Activated CD8-positive, alpha-beta memory T cell treated with anti-CD3 and anti-CD28 coated beads, Interleukin-2, amount 50 U/mL, for 24 hours (primary cell): ENCODE results near the gene TMEM140.
A peak's percentile ranks its signal among the peaks of the same experiment; 100 is the strongest.
"Not testable (repeated sequence)": the region's sequence is repeated elsewhere in the genome, so short reads cannot be mapped to it uniquely, and the experiment has no call there.

Experiments used
- DNase-seq: peaks from one replicate; pipeline ENCODE4 v3.0.0-alpha.2; 2020; ENCODE audit errors: extremely low read depth

Gene TMEM140

DNA sequence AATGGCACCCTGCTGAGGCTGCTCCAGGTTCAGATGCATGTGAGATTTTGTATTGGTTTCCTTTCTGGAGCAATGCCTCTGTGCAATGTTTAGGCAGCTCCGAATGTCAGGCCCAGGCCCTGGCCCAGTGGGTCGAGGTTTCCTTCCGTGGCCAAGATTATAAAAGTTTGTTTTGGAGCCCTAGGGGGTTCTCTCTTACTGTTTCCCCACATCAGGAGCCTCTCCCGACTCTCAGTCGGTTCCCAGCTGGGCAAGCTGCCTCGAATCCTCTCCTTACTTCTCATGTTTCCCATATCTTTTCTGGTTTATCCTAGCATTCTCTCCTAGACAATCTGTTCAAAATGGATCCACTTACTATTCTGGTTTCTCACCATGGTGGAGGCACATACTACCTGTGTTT, 11.0 kb downstream of the TMEM140 start:
- no peak for DNase-seq

DNA sequence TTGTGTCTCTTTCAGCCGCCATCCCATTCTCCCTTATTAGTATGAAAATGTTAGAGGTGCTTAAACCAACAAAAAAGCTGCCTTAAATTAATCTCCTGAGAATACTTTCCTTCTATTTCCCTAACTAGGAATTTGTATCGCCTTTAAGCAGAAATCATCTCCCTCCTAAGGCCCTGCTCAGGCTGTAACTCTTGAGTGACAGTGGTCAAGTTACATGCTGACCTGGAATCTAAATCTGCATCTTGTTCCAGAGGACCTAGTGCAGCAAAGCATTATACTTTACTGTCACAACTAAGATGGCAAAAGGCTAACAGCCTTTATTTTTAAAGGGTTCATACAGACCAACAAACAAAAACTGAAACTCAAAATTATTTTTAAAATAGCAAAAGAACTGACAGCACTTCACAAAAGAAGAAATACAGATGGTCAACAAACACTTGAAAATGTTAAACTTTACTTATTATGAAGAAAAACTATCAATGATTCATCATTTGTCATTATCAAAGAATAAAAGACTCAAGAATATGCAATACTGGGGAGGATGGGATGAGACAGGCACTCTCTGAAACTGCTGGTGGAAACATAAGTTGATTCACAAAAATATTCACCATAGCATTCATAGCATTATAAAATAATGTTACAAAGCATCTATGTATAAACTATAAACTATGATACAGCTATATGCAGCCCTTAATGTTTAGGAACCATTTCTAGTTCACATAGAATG, 11.7 kb downstream of the TMEM140 start:
- no peak for DNase-seq

DNA sequence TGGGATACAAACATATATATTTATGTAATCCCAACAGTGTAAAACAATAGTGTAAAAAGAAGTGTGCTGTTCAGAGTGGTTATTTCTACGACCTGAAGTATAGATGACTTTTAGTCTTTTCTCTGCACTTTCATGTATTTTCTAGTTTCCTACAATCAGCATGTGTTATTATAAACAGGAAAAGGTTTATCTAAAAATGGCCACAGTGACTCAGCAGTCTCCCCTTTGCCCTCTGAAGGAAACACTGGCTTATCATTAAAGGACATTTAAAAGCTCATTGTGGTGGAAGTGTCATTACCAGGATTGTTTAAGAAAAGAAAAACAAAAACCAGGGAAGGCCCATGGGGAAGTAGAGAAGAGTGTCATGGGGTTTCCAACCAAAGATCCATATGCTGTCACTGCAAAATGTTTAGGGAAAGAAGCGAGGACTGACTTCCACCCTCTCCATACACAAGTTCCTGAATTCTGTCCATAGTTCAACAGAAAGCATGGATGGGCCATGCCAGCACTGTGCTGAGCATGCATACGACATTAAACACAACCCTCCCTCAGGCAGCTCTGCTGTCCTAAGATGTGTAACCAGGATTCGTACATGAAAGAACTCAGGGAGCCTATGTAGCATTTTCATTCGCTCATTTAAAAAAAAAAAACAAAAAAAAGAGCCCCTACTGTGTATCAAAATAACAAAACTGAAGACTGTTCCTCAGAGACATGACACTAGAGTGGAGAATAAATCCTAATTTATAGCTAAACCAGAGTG, 12.4 kb downstream of the TMEM140 start:
- no peak for DNase-seq

DNA sequence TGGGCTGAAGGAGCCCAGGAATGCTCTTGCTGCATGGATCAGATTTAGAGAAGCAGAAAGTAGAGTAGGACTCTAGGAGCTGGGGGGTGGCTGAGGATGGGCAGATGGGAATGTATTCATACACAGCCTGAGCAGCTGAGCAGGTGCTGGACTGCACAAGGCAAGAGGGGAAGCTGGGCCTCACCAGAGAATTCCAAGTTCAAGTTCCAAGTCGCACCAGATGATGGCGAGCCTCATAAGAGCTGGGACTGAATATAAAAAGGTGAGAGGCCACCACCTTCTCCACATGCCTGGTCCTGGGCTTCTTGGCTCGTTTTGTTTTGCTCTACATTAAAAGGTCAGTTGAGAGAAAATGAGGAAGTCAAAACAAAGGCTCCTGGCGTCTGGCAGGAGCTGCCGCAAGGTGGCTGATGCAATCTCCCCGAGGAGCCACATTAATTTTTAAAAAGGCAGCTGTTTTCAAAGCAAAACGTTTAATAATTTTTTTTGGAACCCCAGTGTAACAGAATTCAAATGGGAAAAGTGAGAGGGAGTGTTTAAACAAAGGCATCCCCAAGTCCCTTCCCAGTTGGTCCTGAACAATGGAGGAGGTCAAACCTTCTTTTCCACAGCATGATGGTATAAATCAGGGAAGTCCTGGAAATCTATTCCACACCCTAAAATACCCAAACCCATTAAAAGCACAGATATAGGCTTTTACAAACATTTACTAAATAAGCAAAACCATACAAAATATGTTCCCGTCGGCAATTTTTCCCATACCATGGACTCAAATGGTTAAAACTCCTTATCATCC, 13.2 kb downstream of the TMEM140 start:
- DNase-seq: no peak

DNA sequence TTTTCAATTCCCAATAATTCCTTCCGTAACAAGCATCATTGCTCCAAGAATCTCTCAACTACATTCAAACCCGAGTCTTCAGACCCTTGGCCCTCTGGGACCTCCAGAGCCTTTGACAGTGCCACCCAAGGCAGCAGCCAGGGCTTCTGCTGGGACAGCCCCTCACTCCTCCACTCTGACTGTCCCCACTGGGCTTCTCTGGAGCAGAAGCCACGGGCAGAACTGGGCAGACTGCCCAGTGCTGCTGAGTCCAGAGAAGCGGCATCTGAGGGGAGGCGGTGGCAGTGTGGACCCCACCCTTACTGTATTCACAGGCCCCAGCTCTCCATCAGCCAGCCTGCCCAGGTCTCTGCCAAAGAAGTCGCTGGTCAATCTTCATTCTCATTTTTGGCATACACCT, 13.8 kb downstream of the TMEM140 start:
- DNase-seq: no peak

DNA sequence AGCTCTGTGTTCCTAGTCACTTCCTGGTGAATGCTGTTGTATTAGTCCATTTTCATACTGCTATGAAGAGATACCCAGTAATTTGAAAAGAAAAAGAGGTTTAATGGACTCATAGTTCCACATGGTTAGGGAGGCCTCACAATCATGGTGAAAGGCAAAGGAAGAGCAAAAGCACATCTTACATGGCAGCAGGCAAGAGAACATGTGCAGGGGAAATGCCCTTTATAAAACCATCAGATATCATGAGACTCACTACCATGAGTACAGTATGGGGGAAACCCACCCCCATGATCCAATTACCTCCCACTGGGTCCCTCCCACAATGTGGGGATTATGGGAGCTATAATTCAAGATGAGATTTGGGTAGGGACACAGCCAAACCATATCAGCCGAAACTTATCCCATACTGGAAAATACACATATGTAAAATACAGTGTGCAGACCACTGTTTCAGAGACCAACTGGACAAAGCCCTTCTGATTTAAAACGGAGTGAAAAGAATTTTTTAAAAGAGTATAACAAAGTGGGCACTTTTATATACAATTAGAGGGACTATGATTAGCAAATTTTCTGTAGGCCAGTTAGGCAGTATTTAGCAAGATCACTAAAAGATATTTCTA, 14.6 kb downstream of the TMEM140 start:
- no peak for DNase-seq

DNA sequence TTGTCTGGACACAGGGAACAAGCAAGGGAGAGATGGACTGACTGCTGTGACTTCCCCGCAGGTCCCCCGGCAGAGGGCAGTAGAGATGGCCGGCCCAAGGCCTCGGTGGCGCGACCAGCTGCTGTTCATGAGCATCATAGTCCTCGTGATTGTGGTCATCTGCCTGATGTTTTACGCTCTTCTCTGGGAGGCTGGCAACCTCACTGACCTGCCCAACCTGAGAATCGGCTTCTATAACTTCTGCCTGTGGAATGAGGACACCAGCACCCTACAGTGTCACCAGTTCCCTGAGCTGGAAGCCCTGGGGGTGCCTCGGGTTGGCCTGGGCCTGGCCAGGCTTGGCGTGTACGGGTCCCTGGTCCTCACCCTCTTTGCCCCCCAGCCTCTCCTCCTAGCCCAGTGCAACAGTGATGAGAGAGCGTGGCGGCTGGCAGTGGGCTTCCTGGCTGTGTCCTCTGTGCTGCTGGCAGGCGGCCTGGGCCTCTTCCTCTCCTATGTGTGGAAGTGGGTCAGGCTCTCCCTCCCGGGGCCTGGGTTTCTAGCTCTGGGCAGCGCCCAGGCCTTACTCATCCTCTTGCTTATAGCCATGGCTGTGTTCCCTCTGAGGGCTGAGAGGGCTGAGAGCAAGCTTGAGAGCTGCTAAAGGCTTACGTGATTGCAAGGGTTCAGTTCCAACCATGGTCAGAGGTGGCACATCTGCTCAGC, 16.6 kb downstream of the TMEM140 start:
- DNase-seq: no peak

DNA sequence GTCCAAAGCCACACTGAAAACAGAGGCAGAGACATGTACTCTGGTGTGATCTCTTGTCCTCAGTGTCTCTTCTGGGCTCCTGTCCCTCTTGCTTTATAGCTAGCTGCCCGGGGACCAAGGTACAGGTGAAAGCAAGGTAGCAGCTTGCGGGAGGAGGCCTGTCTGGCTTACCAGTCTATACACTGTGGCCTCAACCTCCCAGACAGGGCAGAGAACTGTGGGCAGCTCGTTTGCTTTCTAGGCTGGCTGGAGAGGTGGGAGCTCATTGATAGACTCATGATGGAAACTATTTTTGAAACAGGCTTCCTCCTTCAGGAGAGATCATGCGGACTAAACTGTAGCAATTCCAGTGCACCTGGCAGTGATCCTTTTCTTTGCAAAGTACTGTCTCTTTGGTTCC, 18.0 kb downstream of the TMEM140 start:
- no peak for DNase-seq

DNA sequence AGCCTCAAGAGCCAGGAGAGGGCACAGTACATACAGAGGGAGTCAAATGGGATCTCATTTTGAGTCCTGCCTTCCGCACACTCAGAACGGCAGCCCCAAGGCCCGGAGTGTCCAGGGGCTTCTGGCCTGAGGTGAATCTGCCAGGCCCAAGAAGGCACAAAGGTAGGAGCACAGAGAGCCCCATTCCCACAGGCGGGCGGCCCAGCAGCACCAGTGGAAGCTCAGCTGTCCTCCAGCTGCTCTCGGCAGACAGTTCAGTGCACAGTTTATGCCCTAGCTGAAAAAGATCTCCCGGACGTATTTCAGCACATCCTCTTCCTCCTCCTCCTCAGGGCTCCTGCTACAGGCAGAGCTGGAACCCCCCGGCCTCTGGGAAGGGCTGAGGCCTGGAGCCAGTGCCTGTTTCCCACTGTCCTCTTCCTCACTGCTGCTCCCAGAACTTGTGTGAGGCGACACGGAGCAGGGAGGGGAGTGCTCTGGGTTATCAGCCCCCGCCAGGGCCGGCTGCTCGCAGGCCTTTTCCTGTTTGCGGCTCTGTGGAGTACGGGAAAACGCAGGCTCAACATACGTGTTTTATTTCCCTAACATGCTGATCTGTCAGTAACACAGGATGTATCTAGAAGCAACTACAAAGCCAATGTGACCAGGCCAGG, 18.6 kb downstream of the TMEM140 start:
- no peak for DNase-seq

DNA sequence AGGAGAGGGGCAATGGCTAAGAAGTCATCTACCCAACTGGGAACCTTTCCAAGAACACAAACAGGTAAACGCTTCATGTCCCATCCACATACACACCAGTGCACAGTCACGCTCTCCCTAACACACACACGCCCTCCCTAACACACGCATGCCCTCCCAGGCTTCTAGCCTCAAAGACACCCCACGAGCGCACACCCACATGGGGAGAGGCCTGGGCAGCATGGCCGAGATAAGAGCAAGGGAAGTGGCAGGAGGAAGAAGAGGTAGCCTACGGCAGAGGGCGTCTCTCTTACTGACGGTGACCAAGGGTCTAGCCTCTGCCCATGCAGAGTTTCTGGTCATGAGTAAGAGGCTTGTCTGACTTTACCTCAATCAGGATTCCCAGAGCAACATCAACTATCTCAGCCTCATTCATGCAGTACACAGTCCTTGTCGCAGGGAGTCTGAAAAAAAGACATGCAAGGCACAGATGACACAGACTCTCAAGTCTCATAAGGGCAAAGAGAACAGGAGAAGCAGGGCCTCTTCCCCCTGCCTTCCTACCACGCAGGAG, 19.6 kb downstream of the TMEM140 start:
- no peak for DNase-seq

DNA sequence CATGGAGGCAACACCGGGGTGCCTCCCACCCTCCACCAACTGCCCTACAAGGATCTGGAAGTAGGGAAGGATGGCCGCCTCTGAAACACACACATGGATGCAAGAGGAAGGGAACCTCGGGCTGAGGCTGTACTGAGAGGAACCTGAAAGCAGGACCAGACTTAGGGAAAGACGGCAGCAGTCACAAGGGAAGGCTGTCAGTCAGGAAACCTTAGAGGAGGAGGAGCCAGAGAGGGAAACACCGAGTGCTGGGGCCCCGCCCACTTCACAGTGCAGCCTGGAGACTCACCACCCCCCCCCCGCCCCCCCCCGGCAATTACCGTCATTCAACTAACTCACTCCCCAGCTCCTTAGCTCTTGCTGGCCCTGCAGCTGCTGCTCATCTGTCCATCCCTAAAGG, 20.1 kb downstream of the TMEM140 start:
- DNase-seq: no peak

DNA sequence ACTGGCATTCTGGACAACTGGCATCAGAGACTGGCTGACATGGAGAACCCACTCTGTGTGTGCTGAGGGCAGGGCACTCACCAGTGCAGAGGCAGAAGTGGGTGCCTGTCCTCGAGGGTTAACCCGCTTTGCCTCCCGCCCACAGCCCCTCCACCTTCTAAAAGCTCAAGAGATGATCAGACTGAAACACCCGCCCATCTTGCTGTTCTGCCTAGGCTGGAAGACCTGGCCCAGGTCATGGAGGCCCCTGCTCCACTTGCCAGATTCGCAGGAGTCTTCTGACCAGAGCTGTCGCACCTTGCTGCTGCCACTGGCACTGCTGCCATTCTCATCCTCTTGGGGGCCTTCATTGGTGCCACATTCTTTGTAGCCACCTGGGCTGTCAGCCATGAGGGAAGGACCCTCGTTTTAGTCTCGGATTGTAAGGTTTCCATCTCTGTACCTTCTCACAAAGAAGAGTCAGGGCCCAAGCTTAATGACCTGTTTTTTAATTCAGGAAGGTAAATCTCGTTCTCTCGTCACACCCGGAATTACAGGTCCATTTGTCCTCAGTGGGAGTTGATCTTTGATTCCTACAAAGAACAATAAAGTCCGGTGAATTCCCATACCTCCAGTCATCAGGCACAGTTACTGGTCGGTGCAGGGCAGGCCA, 20.7 kb downstream of the TMEM140 start:
- no peak for DNase-seq

DNA sequence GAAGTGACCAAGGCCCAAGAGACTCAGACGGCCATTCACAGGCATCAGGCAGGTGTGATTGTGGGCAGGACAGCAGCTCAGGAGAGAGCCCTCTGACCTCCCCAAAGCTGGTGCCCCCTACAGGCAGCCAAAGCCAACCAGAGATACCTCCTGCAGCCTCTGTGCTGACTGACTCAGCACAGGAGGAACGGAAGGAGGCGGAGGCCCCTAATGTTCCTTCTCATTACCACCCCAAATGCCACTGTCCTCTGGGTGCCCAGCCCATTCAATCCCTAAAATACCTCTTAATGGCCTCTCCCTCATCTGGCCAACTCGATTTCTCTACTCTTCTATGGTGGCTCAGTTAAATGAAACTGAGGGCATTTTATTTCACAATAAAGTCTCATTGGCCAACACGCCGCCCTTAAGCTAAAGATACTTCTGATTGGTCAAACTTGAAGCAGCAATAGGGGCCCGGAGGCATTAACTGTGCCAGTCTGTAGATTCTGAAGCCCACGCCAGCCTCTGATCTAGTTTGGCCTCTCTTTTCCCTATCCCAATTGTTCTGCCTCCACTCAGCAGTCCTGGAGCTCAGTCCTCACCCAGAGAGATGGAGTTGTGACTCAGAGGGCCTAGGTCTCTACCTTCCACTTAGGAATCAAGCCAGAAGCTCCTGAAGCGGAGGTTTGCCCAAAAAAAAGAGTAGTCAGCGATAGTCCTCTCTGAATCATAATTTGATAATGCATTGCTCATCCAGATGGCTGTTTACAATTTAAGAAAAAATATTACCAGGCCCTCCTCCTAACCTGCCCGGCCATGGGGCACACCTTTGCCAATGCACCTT, 21.5 kb downstream of the TMEM140 start:
- no peak for DNase-seq

DNA sequence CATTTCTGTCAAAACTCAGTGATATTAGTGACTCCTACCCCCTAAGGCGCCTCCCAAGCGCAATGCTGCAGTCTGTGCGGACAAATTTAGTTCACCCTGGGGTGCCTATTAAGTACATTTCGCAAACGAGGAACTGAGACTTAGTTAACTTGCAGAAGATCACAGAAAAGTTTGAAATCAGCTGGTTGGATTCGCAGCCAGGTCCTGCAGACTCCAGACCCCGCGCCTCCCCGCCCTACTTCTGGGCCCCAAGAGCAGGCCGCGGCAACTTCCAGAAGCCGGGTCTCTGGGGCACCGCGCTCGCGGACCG, 22.0 kb downstream of the TMEM140 start:
- no peak for DNase-seq

DNA sequence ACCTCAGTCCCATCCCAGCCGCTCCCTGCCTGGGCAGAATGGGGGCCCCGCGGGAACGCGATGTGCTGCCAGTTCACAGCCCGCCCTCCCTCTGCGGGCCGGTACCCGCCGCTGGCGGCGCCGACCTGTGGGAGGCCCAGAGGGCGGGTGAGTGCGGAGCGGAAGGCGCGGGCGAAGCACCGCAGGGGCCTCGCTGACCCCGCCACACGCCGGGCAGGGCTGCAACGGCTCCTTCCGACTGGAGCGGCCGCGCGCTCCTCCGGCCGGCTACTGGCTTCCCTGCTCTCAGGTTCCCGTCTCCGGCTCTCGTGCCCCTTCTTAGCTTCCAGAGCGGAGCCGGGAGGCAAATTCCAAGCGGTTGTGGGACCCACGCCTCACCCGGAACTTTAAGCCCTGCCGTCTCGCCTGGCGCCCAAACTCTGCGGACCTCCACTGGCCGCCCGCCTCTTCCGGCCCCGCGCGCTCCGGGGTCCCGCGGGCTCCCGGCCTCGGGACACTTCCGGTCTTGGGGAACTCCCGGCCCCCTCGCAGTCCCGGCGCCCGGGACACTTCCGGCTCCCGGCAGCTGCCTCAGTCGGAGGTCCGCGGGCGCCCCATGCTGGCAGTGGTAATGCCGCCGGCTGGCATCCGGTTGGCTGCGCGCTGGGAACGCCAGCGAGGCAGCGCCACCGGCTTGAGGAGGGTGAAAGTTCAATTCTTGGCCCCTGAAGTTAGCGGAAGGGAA, 22.6 kb downstream of the TMEM140 start, which contains the start of gene CYREN:
TSS of gene CYREN (minus strand) at position 434 of the 724 bp plus-strand sequence. CDS start 1,785 bp downstream, outside the sequence.
- peak; percentile 81 for DNase-seq

DNA sequence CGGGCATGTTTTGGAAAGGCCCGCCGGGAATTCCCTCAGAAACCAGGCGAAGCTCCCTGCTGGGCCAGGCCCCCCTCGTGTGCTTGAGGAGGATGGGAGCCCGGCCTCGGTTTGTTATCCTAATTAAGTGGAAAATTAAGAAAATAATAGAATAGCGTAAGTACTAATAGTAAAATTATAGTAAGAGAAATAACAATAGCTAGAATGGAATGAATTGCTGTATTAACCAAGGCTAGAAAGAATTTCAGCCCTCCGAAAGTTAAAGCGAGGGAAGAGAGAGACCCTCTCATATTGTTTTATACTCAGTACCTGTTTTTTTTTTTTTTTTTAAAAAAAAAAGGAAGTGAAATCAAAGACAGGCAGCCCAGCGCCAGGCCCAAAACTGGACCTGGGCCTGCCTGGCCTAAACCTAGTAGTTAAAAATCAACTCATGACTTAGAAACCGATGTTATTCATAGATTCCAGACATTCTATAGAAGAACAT, 23.2 kb downstream of the TMEM140 start:
- DNase-seq: not testable (repeated sequence)

DNA sequence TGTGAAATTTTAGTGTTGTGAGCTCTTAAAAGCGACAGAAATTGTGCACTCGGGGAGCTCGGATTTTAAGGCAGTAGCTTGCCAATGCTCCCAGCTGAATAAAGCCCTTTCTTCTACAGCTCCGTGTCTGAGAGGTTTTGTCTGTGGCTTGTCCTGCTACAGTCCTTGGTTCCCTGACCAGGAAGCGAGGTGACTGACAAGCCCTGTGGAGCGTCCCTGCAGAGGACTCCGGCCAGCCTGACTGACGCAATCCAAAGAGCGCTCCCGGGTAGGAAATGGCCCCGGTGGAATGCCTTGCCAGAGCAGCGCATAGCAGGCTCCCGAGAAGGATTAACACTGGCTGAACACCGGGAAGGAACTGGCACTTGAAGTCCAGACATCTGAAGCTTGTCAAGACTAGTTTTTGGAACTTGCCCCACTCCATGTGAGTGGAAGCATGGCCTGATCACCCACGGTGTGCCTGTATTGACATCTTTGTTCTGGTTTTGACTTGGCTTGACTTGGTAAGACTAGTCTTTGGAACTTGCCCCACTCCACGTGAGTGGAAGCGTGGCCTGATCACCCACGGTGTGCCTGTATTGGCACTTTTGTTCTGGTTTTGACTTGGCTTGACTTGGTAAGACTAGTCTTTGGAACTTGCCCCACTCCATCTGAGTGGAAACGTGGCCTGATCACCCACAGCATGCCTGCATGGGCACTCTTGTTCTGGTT, 23.9 kb downstream of the TMEM140 start:
- not testable (repeated sequence) for DNase-seq

DNA sequence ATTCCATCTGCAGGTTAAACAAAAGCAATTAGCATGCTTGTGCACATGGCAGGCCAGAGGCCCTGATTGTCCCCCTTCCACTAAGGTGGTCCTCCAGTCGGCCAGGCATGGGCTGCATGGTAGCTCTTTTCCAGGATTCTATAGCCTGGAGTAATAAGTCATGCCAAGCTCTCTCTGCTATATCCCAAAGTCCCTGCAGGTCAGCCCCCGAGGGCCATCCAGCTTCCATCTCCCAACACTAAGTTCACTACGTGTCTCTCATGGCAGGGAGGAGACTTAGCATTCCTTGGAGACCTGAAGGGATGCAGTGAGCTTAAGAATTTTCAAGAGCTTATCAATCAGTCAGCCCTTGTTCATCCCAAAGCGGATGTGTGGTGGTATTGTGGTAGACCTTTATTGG, 26.0 kb downstream of the TMEM140 start:
- DNase-seq: not testable (repeated sequence)
